Peyer's patch (tissue), 4 donors: ENCODE measurements around the gene WRNIP1. TPM values are rescaled to one million over a fixed set of nuclear protein-coding genes. Genes with fewer than 3 reads are reported as not detected.

Source experiments
- DNase-seq, 3 donors: peaks; one replicate each; pipeline ENCODE4 v3.0.0-alpha.2; 2017 to 2019
- H3K27ac ChIP-seq, 4 donors: fragments of 200-600 bp; sonication (generic); one replicate each; pipeline ENCODE4 v1.5.1; 2016 to 2019
- H3K27me3 ChIP-seq, 2 donors: fragments of 200-600 bp; sonication (generic); one replicate each; pipeline ENCODE4 v1.5.1; 2019
- H3K36me3 ChIP-seq, 3 donors: fragments of 200-600 bp; sonication (generic); one replicate each; pipeline ENCODE4 v1.5.1; 2016 to 2019
- H3K4me1 ChIP-seq, 4 donors: fragments of 200-600 bp; sonication (generic); one replicate each; pipeline ENCODE4 v1.5.1; 2016 to 2019
- H3K4me3 ChIP-seq, 4 donors: fragments of 200-600 bp; sonication (generic); 1 replicate in 3 of 4; 2 replicates in 1 of 4; pipeline ENCODE4 v1.5.1; 2016 to 2019; ENCODE audit warnings: mild to moderate bottlenecking in 1 of 4
- H3K9me3 ChIP-seq, 4 donors: fragments of 200-600 bp; sonication (generic); one replicate each; pipeline ENCODE4 v1.5.1; 2016 to 2019; ENCODE audit warnings: mild to moderate bottlenecking in 1 of 4
- CTCF ChIP-seq, 6 experiments: fragments of 450-650 bp in 4 of 6; fragments of 200-600 bp in 2 of 6; sonication (generic) in 1 of 6; IDR thresholded peaks; one replicate each; pipeline ENCODE4 v1.5.1; 2017 to 2019; ENCODE audit warnings: antibody characterized with exemption in 6 of 6, mild to moderate bottlenecking in 3 of 6, moderate library complexity in 1 of 6
- POLR2A ChIP-seq, 2 donors: fragments of 450-650 bp; IDR thresholded peaks; one replicate each; pipeline ENCODE4 v1.5.1; 2017; ENCODE audit warnings: antibody characterized with exemption in 2 of 2, mild to moderate bottlenecking in 2 of 2, moderate library complexity in 2 of 2
- total RNA-seq, 4 donors: library from RNA; depleted of rRNA; stranded (reverse); fragments of >200 nt; gene quantifications; one replicate each; pipeline ENCODE4 v1.1.0, GENCODE V29; 2016

The WRNIP1 gene
- total RNA-seq, 4 donors from 2014 or later: 34.7 to 48.2 (median 39.6) TPM

GRCh38 chr6:2743280-2744208 is 21.6 kb upstream of the WRNIP1 start:
- Histone ChIP-seq H3K4me1 (no peaks in the 10 kb centered on the region), H3K27me3 (no peaks in the 10 kb centered on the region), H3K36me3 (no peaks in the 10 kb centered on the region), H3K27ac (no peak overlapping the region), H3K4me3 (no peak overlapping the region), H3K9me3 (no peaks in the 10 kb centered on the region)
- TF ChIP-seq POLR2A (IDR thresholded peaks at IDR 0.05) (no peak), CTCF (IDR thresholded peaks at IDR 0.05) (no peak)
- DNase-seq: no peak

- H3K9me3 ChIP-seq: no peaks in the 10 kb centered on the region
- H3K4me3 ChIP-seq: no peak overlapping the region
- no peak for DNase-seq
- H3K27ac ChIP-seq: no peak overlapping the region
- H3K4me1 ChIP-seq: no peaks in the 10 kb centered on the region
- no peaks in the 10 kb centered on the region for H3K36me3 ChIP-seq
- TF ChIP-seq CTCF (IDR thresholded peaks at IDR 0.05) (peak in 3 of 6 experiments; percentile 30 to 37 (median 35)), POLR2A (IDR thresholded peaks at IDR 0.05) (no peak)
- no peaks in the 10 kb centered on the region for H3K27me3 ChIP-seq
Observed at GRCh38 chr6:2744209-2744771, 20.9 kb upstream of the WRNIP1 start.

GRCh38 chr6:2744778-2745177 is 20.4 kb upstream of the WRNIP1 start:
- H3K27ac ChIP-seq: no peak overlapping the region
- H3K4me1 ChIP-seq: no peaks in the 10 kb centered on the region
- no peak overlapping the region for H3K4me3 ChIP-seq
- no peaks in the 10 kb centered on the region for H3K9me3 ChIP-seq
- no peak for DNase-seq
- H3K36me3 ChIP-seq: no peaks in the 10 kb centered on the region
- H3K27me3 ChIP-seq: no peaks in the 10 kb centered on the region
- TF ChIP-seq POLR2A (IDR thresholded peaks at IDR 0.05): no peak

- no peak overlapping the region for H3K27ac ChIP-seq
- H3K27me3 ChIP-seq: no peaks in the 10 kb centered on the region
- no peak for DNase-seq
- H3K4me1 ChIP-seq: no peaks in the 10 kb centered on the region
- no peaks in the 10 kb centered on the region for H3K36me3 ChIP-seq
- no peak for TF ChIP-seq CTCF (IDR thresholded peaks at IDR 0.05)
- no peak for TF ChIP-seq POLR2A (IDR thresholded peaks at IDR 0.05)
- H3K4me3 ChIP-seq: no peak overlapping the region
- H3K9me3 ChIP-seq: no peaks in the 10 kb centered on the region
Observed at GRCh38 chr6:2745246-2745645, 19.9 kb upstream of the WRNIP1 start.

GRCh38 chr6:2746557-2747061 is 18.6 kb upstream of the WRNIP1 start:
- Histone ChIP-seq H3K9me3 (no peaks in the 10 kb centered on the region), H3K27me3 (no peaks in the 10 kb centered on the region), H3K4me1 (no peaks in the 10 kb centered on the region), H3K4me3 (no peak overlapping the region), H3K36me3 (no peaks in the 10 kb centered on the region), H3K27ac (no peak overlapping the region)
- TF ChIP-seq POLR2A (IDR thresholded peaks at IDR 0.05) (no peak), CTCF (IDR thresholded peaks at IDR 0.05) (no peak)
- no peak for DNase-seq

GRCh38 chr6:2748183-2748582 is 17.0 kb upstream of the WRNIP1 start:
- H3K4me1 ChIP-seq: no peaks in the 10 kb centered on the region
- TF ChIP-seq POLR2A (IDR thresholded peaks at IDR 0.05): no peak
- no peak for TF ChIP-seq CTCF (IDR thresholded peaks at IDR 0.05)
- H3K27me3 ChIP-seq: no peaks in the 10 kb centered on the region
- no peak for DNase-seq
- no peaks in the 10 kb centered on the region for H3K36me3 ChIP-seq
- H3K27ac ChIP-seq: no peak overlapping the region
- H3K9me3 ChIP-seq: no peaks in the 10 kb centered on the region
- H3K4me3 ChIP-seq: no peak overlapping the region
